Measurements from ENCODE around the gene SNRPN.

The SNRPN gene

GRCh38 chr15:24966364-24967103, 11.7 kb downstream of the SNRPN start (continued):
- TF ChIP-seq HIC1 (tag by site-specific recombination; IDR thresholded peaks at IDR 0.05) = no peak
- TF ChIP-seq PRDM2 (tag by site-specific recombination; IDR thresholded peaks at IDR 0.05; ENCODE audit: borderline replicate concordance) = no peak
- TF ChIP-seq ZNF660 (tag by site-specific recombination; IDR thresholded peaks at IDR 0.05) = no peak

- Histone ChIP-seq H3K36me3 (ENCODE audit: control insufficient read depth in 2 of 2, insufficient read depth in 1 of 2, low read length in 2 of 2) (no peaks in the 10 kb centered on the region), H3K9me3 (ENCODE audit: control insufficient read depth, insufficient read depth, low read depth, low read length) (no peaks in the 10 kb centered on the region), H3K4me1 (ENCODE audit: control insufficient read depth, insufficient read depth, low read length) (no peaks in the 10 kb centered on the region), H3K27ac (ENCODE audit: extremely low read depth, low read depth, low read length) (no peak overlapping the region), H3K4me3 (ENCODE audit: low read depth, low read length) (no peak overlapping the region)
- ChIA-PET POLR2A (no interaction called here), CTCF (no interaction called here)
- TF ChIP-seq ZFP3 (tag by site-specific recombination; IDR thresholded peaks at IDR 0.05; ENCODE audit: low read depth) = no peak
- no peak for TF ChIP-seq ZNF169 (tag by site-specific recombination; IDR thresholded peaks at IDR 0.05)
- no peak for TF ChIP-seq ZNF677 (tag by site-specific recombination; IDR thresholded peaks at IDR 0.05)
- TF ChIP-seq ZNF248 (tag by site-specific recombination; IDR thresholded peaks at IDR 0.05) = no peak
- no peak for TF ChIP-seq PRDM10 (tag by site-specific recombination; IDR thresholded peaks at IDR 0.05)
- TF ChIP-seq BCL11A (tag by site-specific recombination; IDR thresholded peaks at IDR 0.05; ENCODE audit: low read depth) = no peak
- TF ChIP-seq ZNF621 (tag by site-specific recombination; IDR thresholded peaks at IDR 0.05) = no peak
- TF ChIP-seq ZNF76 (tag by site-specific recombination; IDR thresholded peaks at IDR 0.05; ENCODE audit: borderline replicate concordance, low read depth) = no peak
Observed at GRCh38 chr15:24971052-24971451, 16.3 kb downstream of the SNRPN start.

Data from HEK293 (cell line).